Ishikawa (cell line): ENCODE results near the gene PAXX.
A peak's percentile ranks its signal among the peaks of the same experiment; 100 is the strongest.

Experiments
- CEBPB ChIP-seq: IDR thresholded peaks from 2 replicates; pipeline ENCODE4 v1.6.1; 2012
- CREB1 ChIP-seq: IDR thresholded peaks from 2 replicates; pipeline ENCODE4 v1.6.1; 2012; ENCODE audit warnings: low read depth
- EGR1 ChIP-seq: IDR thresholded peaks from 2 replicates; pipeline ENCODE4 v1.6.1; 2012
- EP300 ChIP-seq: IDR thresholded peaks from 2 replicates; pipeline ENCODE4 v1.6.1; 2012; ENCODE audit warnings: borderline replicate concordance
- FOXM1 ChIP-seq: IDR thresholded peaks from 2 replicates; pipeline ENCODE4 v1.6.1; 2012; ENCODE audit warnings: low read depth, borderline replicate concordance
- NFIC ChIP-seq: IDR thresholded peaks from 2 replicates; pipeline ENCODE4 v1.6.1; 2012
- RAD21 ChIP-seq: IDR thresholded peaks from 2 replicates; pipeline ENCODE4 v1.6.1; 2012; ENCODE audit warnings: low read depth
- TAF1 ChIP-seq: IDR thresholded peaks from 2 replicates; pipeline ENCODE4 v1.6.1; 2012; ENCODE audit warnings: low read depth, mild to moderate bottlenecking
- TCF12 ChIP-seq: IDR thresholded peaks from 2 replicates; pipeline ENCODE4 v1.6.1; 2012; ENCODE audit warnings: low read depth
- TEAD4 ChIP-seq: IDR thresholded peaks from 2 replicates; pipeline ENCODE4 v1.6.1; 2012
- YY1 ChIP-seq: IDR thresholded peaks from 2 replicates; pipeline ENCODE4 v1.6.1; 2012; ENCODE audit warnings: low read depth
- ZBTB7A ChIP-seq: IDR thresholded peaks from 2 replicates; pipeline ENCODE4 v1.6.1; 2012; ENCODE audit warnings: low read depth
- TF ChIP-seq, protein P1 (sequence below): IDR thresholded peaks from 2 replicates; pipeline ENCODE4 v1.6.1; 2012
- TF ChIP-seq, protein P2 (sequence below): IDR thresholded peaks from 2 replicates; pipeline ENCODE4 v1.6.1; 2012; ENCODE audit warnings: low read depth, mild to moderate bottlenecking
- TF ChIP-seq, protein P3 (sequence below): IDR thresholded peaks from 2 replicates; pipeline ENCODE4 v1.6.1; 2012

PAXX gene

DNA sequence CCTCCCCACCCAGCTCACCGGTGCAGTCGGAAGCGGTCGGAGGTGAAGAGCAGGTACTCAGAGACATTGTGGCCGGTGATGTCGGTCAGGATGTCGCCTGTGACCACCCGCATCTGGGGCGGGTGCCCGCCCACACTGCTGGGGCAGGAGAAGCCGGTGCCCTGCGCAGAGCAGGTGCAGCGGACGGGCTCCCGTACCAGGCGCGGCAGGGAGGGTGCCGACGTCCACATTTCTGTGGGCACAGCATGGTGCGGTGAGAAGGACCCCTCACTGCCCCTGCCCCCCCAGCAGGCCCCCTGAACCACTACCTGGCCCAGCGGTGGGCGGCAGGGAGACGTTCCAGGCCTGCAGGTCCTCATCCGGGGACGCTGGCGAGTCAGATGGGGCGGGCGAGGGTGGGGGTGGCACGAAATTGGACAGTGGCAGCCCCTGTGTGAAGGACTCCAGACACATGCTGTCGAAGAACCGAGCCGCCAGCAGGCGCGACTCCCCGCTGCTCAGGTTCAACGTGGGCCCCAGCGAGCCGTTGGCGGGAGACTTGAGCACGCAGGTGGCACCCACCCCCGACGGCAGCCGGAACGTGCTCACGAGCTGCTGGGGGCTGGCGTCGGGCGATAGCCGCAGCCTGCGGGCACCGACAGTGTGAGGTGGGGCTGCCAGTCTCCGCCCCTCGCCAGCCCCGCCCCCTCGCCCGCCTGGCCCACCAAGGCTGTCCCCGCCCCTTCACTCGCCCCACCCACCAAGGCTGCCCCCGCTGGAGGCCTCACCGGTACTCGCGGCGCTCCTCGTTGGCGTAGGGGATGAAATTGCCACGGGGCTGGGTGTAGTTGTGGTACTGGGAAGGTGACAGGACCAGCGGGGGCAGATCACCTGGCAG lies 20.7 kb downstream of the PAXX start:
- TF ChIP-seq, protein P1, sequence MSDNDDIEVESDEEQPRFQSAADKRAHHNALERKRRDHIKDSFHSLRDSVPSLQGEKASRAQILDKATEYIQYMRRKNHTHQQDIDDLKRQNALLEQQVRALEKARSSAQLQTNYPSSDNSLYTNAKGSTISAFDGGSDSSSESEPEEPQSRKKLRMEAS, result peak; percentile 39; the same call in 1 of the 2 replicates
- TF ChIP-seq, protein P2, sequence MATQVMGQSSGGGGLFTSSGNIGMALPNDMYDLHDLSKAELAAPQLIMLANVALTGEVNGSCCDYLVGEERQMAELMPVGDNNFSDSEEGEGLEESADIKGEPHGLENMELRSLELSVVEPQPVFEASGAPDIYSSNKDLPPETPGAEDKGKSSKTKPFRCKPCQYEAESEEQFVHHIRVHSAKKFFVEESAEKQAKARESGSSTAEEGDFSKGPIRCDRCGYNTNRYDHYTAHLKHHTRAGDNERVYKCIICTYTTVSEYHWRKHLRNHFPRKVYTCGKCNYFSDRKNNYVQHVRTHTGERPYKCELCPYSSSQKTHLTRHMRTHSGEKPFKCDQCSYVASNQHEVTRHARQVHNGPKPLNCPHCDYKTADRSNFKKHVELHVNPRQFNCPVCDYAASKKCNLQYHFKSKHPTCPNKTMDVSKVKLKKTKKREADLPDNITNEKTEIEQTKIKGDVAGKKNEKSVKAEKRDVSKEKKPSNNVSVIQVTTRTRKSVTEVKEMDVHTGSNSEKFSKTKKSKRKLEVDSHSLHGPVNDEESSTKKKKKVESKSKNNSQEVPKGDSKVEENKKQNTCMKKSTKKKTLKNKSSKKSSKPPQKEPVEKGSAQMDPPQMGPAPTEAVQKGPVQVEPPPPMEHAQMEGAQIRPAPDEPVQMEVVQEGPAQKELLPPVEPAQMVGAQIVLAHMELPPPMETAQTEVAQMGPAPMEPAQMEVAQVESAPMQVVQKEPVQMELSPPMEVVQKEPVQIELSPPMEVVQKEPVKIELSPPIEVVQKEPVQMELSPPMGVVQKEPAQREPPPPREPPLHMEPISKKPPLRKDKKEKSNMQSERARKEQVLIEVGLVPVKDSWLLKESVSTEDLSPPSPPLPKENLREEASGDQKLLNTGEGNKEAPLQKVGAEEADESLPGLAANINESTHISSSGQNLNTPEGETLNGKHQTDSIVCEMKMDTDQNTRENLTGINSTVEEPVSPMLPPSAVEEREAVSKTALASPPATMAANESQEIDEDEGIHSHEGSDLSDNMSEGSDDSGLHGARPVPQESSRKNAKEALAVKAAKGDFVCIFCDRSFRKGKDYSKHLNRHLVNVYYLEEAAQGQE, result no peak

DNA sequence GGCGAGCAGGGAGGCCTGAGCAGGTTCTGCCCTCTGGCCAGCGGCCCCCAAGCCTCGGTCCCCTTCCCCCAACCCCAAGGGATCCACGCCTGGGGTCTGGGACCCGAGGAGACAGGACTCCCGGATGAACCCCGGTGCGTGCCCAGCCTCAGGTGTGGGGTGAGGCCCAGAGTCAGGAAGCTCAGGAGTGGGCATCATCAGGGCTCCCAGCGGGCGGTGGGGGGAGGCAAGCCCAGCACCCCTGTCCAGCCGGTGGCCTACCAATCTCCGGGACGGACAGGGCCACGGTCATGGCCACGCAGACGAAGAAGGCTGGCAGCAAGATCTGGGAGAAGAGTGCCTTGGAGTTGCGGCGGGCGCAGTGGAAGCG lies 21.3 kb downstream of the PAXX start:
- TF ChIP-seq TAF1 (no peak), TCF12 (no peak), YY1 (no peak), EGR1 (no peak), CREB1 (no peak), NFIC (no peak), RAD21 (no peak), FOXM1 (no peak), CEBPB (no peak), TEAD4 (no peak), EP300 (no peak), ZBTB7A (no peak)
- TF ChIP-seq, protein P2, result no peak
- TF ChIP-seq, protein P1, result no peak
- TF ChIP-seq, protein P3, sequence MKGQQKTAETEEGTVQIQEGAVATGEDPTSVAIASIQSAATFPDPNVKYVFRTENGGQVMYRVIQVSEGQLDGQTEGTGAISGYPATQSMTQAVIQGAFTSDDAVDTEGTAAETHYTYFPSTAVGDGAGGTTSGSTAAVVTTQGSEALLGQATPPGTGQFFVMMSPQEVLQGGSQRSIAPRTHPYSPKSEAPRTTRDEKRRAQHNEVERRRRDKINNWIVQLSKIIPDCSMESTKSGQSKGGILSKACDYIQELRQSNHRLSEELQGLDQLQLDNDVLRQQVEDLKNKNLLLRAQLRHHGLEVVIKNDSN, result no peak

DNA sequence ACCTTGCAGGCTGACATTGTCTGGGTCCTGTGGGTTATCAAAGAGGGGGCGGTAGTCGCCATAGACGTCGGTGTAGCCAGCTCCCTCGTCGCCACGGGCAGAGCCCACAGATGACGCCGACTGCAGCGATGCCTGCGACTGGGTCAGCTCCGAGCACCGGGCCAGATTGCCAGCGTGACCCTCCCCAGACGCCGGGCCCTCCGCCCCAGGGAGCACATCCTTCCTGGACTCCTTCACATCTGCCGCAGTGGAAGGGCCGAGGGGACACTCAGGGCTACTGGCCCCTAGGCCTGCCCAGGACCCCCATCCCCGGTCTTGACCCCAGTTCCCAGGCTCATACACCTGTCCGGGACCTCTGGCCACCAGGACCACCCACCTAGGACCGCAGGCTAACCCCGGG lies 21.9 kb downstream of the PAXX start:
- TF ChIP-seq FOXM1 (no peak), TCF12 (no peak), CEBPB (no peak), NFIC (no peak), TEAD4 (no peak)
- TF ChIP-seq, protein P3, result no peak
- TF ChIP-seq, protein P1, result no peak

DNA sequence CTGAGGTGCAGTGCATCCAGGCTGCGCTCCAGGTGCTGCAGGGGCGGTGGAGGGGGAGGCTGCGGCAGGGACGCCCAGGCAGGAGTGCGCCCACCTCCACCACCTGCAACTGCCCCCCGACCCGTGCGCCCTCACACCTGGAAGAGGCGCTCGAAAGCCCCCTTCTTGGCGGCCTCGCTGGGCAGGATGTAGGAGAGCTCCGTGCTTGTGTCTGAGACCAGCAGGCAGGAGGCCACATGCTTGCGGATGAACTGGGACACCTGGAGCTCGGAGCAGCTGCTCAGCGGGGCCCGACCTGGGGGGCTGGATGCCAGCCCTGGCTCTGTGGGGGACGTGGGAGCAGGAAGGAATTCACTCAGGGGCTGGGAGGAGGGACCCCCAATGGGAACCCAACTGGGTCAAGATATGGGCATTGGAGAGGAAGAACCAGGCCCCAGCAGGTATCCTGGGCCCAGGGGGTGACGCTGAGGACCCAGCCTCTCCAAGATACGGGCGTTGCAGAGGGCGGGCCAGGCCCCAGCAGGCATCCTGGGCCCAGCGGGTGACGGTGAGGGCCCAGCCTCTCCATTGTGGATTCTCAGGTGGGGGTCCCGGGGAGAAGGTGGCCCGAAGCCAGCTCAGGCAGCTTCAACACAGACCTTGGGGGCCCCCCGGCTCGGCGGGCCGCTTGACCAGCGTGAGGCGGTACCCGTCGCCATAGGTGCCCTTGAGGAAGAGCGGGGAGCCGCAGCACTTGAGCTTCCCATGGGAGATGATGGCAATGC lies 22.7 kb downstream of the PAXX start:
- TF ChIP-seq CEBPB (no peak), EP300 (peak; percentile 51), NFIC (peak; percentile 76; the same call in 1 of the 2 replicates), CREB1 (no peak), TCF12 (peak; percentile 85; the same call in 1 of the 2 replicates), TEAD4 (no peak)
- TF ChIP-seq, protein P1, result peak; percentile 24; the same call in 1 of the 2 replicates

DNA sequence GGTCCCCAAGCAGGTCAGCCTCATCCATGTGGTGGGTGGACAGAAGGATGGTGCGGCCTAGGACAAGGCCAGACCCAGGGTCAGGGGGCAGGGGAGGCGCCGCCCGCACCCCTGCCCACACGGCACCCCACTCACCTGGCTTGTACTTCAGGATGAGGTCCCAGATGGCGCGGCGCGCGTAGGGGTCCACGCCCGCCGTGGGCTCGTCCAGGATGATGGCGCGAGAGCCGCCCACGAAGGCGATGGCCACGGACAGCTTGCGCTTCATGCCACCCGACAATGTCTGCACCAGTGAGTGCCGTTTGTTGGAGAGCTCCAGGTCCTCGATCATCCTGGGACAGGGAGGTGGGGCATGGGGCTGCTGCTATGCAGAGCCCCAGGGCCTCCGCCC lies 23.3 kb downstream of the PAXX start:
- TF ChIP-seq FOXM1 (no peak), CEBPB (no peak), ZBTB7A (no peak), TAF1 (no peak), YY1 (no peak), TCF12 (no peak), RAD21 (no peak), CREB1 (no peak), NFIC (no peak), EGR1 (no peak), EP300 (no peak), TEAD4 (no peak)
- TF ChIP-seq, protein P1, result no peak
- TF ChIP-seq, protein P3, result no peak
- TF ChIP-seq, protein P2, result no peak
